ENCODE results near the gene COL8A1.

COL8A1 gene

DNA sequence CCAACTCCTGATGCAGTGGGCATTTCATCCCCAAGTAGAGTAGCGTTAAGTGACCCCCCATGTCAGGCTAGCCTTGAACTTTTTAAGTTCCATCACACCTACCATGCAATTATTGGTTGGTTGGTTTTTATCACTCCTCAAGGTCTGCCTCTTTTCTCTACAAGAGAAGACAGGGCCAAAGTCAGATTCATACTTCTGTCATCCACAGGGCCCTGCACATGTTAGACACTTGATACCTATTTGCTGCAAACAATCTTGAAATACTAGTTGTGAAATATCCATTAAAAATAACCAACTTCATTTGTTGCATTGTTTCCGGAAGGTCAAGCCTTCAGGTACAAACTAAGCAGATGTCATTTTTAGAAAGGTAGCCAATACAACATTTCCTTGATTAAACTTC, 180.4 kb downstream of the COL8A1 start:
- no peak for TF ChIP-seq CTCF (conservative IDR thresholded peaks at IDR 0.05; ENCODE audit: low read length)
- no peak overlapping the region; the same call in 1 of the 2 replicates for H3K4me3 ChIP-seq (ENCODE audit: low read length)
- DNase-seq (ENCODE audit: low read depth), result no peak

- DNase-seq (ENCODE audit: low read depth), result no peak
- H3K4me3 ChIP-seq (ENCODE audit: low read length), result no peak overlapping the region
These were observed 185.6 kb downstream of the COL8A1 start for GRCh38 chr3:99823723-99824711.

DNA sequence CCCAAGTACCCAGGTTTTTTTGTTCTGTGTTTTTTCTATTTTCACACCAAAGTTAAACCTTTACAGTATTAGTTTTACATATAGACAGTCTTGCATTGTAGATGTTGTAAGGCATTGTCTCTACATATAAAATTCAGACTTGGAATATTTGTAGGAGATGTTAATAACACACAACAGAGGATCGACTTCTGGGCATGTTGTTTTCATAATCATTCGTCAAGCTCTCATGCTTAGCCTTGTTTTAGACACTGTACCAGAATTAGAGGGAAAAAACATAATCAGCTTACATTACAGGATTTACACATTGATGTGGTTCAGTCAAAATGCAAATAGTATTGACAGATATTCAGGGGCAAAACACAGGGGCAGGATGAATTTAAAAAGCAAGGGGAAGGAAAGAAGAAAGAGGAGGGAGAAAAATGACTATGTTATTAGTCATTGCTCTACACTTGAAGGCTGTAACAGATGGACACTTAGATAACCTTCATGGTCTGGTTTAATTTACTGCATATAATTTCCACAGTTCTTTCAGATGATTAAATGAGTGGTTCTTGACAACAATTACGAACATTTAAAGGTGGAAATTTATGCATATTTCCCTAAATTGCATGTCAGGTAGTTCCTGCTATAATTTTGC, 186.7 kb downstream of the COL8A1 start:
- DNase-seq (ENCODE audit: low read depth), result no peak
- TF ChIP-seq CTCF (conservative IDR thresholded peaks at IDR 0.05; ENCODE audit: low read length), result no peak
- no peak overlapping the region for H3K4me3 ChIP-seq (ENCODE audit: low read length)

More at GRCh38 chr3:99823723-99824711, 185.6 kb downstream of the COL8A1 start:
- no peak for TF ChIP-seq CTCF (conservative IDR thresholded peaks at IDR 0.05; ENCODE audit: low read length)

DNA sequence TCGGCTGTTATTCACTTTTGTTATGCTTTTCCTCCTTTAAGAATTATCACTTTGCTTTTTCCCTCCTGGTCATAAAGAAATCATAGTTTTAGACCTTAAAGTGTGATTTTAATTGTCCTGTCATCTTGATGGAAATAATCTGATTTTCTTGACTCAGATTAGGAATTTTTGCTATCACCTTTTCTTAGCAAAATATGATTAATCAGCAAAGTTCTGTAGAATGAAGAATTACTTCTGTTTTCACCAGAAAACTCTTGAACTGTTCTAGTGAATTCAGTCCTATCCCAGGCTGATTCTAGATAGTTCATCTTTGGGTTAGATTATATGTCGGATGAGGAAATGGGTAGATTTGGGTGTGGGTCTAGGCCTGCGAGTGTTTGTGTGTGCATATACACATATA, 191.4 kb downstream of the COL8A1 start:
- TF ChIP-seq CTCF (conservative IDR thresholded peaks at IDR 0.05; ENCODE audit: low read length), result no peak
- H3K4me3 ChIP-seq (ENCODE audit: low read length), result no peak overlapping the region
- DNase-seq (ENCODE audit: low read depth), result no peak

DNA sequence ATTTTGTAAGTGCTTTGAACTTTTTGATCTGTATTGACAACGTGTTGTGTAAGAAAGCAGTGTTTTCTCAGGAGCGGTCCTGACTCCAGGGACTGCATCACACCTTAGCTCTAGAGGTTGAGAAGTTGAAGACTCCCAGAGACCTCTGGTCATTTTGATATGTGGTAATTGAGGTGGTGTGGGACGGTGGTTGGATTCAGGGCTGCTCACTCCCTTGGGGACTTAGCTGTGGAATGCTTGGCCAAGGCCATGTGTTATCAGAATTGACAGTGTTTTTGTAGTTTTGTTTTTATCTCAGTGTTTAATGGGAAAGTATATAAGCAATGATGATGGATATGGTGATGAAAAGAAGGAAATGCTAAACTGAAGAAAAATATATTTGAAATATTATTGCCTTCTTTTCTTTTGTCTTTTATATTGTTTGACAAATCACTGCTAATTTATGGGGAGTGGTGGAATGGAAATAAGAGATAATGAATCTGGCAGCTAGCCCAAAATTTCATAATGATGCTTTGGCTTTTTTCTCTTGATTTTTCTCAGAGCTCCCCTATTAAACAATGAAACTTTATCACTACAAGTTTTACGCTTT, 195.3 kb downstream of the COL8A1 start:
- no peak overlapping the region for H3K4me3 ChIP-seq (ENCODE audit: low read length)
- no peak for DNase-seq (ENCODE audit: low read depth)
- no peak for TF ChIP-seq CTCF (conservative IDR thresholded peaks at IDR 0.05; ENCODE audit: low read length)

- no peak for TF ChIP-seq CTCF (conservative IDR thresholded peaks at IDR 0.05; ENCODE audit: low read length)
- DNase-seq (ENCODE audit: low read depth), result no peak
- H3K4me3 ChIP-seq (ENCODE audit: low read length), result no peak overlapping the region
These were observed 196.0 kb downstream of the COL8A1 start for GRCh38 chr3:99834211-99834957.
